Activated naive CD4-positive, alpha-beta T cell treated with anti-CD3 and anti-CD28 coated beads, Interleukin-2, amount 50 U/mL, for 72 hours (primary cell): ENCODE data around the gene EIF2S2. TPM values are rescaled to one million over a fixed set of nuclear protein-coding genes. Genes with fewer than 3 reads are reported as not detected.

Experiments
- total RNA-seq, 2 donors: library from RNA; stranded (reverse); gene quantifications; one replicate each; pipeline ENCODE4 v1.2.3, GENCODE V29; 2022

EIF2S2 gene
- total RNA-seq, 2 donors from 2014 or later = 116 to 125 TPM

Other genes with a start within 250 kb of the EIF2S2 start
- gene RALY, start 118.3 kb downstream of the EIF2S2 start, total RNA-seq = 100 to 1,000 TPM; 125 to 148 TPM
- not detected for gene ASIP, start 129.2 kb upstream of the EIF2S2 start, total RNA-seq
- 100 to 1,000 TPM; 166 to 211 TPM for gene AHCY, start 191.1 kb upstream of the EIF2S2 start, total RNA-seq